ENCODE data around the gene CCSER1. TPM values are rescaled to one million over a fixed set of nuclear protein-coding genes. Genes with fewer than 3 reads are reported as not detected.

Gene CCSER1
- total RNA-seq, 1 donor from 2014 or later = 20.1 TPM

DNA sequence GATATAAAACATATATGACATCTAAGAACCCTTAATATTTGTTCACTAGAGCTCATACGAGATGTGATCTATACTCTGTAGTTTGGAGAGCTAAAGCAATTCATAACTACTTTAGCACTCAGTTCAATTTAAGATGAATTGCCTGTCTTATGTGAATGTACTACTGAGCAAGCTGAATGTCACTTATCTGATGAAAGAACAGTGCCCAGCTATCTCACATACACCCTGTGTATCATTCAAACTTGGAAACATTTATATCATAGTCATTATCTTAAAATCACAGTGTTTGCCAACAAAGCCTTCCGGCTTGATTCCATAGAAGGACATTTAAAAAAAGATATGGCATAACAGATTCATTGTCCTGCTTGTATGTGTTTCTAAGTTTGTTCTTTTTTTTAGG is 639.6 kb downstream of the CCSER1 start:
- Mint-ChIP-seq H3K4me3 (no peak overlapping the region), H3K9me3 (no peaks in the 10 kb centered on the region), H3K27ac (no peak overlapping the region), H3K27me3 (no peaks in the 10 kb centered on the region), H3K36me3 (ENCODE audit: low read depth) (no peaks in the 10 kb centered on the region), H3K4me1 (no peaks in the 10 kb centered on the region)
- ATAC-seq (ENCODE audit: low read depth) = no peak
- intact Hi-C loops (cut with micrococcal nuclease) = no loop called here
- no peak for DNase-seq
- CTCF ChIA-PET = no interaction called here
- POLR2A ChIA-PET = no interaction called here
- TF ChIP-seq CTCF (IDR thresholded peaks at IDR 0.05) = no peak

DNA sequence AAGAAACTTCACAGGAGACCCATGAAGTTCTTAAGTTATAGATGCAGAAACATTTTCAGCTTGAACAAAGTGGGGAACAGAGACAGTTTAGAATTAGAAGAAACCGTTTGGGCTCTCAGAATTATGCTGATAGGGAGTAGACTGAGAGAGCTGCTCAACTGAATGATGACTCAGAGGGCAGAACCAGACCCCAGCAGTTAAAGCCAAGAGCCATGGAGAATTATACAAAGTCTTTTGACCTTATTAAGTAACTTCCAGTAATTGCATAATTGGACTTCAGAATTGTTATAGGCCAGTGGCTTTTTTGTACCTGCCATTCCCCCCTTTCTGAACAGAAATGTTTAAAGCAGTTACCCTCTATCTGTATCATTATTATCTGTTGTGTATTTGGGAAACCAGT is 642.1 kb downstream of the CCSER1 start:
- TF ChIP-seq CTCF (IDR thresholded peaks at IDR 0.05) = no peak
- no peaks in the 10 kb centered on the region for H3K4me1 Mint-ChIP-seq
- DNase-seq (no peak), ATAC-seq (ENCODE audit: low read depth) (no peak)
- intact Hi-C loops (cut with micrococcal nuclease) = no loop called here
- no peaks in the 10 kb centered on the region for H3K36me3 Mint-ChIP-seq (ENCODE audit: low read depth)
- H3K4me3 Mint-ChIP-seq = no peak overlapping the region
- H3K9me3 Mint-ChIP-seq = no peaks in the 10 kb centered on the region
- ChIA-PET POLR2A (no interaction called here), CTCF (no interaction called here)
- H3K27me3 Mint-ChIP-seq = no peaks in the 10 kb centered on the region
- H3K27ac Mint-ChIP-seq = no peak overlapping the region

DNA sequence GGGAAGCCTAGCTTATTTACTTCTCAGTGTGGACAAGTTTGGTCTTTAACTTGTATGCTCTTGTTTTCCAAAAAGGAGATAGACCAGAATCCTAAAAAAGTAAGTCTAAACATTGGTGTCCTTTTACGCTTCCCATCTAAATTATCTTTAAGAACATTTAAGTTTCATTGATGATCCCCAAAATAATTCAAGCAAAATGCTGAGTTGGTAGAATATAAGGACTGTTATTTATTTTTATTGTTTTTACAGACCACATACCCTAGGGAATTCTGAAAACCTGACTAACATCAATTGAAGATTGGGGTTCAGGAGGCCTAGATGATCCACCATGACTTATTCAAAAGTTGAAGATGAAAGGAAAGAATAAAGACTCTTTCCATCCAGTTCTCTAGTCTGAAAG is 653.0 kb downstream of the CCSER1 start:
- no peaks in the 10 kb centered on the region for H3K9me3 Mint-ChIP-seq
- CTCF ChIA-PET = no interaction called here
- ATAC-seq (ENCODE audit: low read depth) = no peak
- no peak for TF ChIP-seq CTCF (IDR thresholded peaks at IDR 0.05)
- H3K4me1 Mint-ChIP-seq = no peaks in the 10 kb centered on the region
- H3K27me3 Mint-ChIP-seq = no peaks in the 10 kb centered on the region
- peaks cover 2% of the 10 kb centered on the region for H3K36me3 Mint-ChIP-seq (ENCODE audit: low read depth)
- no peak overlapping the region for H3K4me3 Mint-ChIP-seq
- H3K27ac Mint-ChIP-seq = no peak overlapping the region
- POLR2A ChIA-PET = no interaction called here
- DNase-seq = no peak
- intact Hi-C loops (cut with micrococcal nuclease) = no loop called here

DNA sequence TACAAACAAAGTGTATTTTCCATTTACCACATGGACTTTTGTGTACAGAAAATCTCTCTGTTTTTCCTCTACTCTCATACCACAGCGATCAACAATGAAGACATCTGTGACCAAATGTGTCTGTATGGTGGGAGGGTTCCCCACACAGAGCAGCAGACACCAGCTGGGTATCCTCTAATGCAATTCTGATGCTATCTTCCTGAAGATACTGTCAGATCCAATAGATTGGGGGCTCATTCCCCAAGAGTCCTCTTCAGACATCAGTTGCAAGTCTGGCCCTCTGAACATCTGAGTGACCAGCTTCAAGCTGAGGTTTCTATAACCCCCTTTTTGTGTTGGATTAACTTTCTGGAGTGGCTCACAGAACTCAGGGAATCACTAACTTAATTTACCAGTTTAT is 659.4 kb downstream of the CCSER1 start:
- H3K27me3 Mint-ChIP-seq = no peaks in the 10 kb centered on the region
- ATAC-seq (ENCODE audit: low read depth) (no peak), DNase-seq (no peak)
- POLR2A ChIA-PET = no interaction called here
- no peaks in the 10 kb centered on the region for H3K36me3 Mint-ChIP-seq (ENCODE audit: low read depth)
- H3K4me1 Mint-ChIP-seq = no peaks in the 10 kb centered on the region
- CTCF ChIA-PET = no interaction called here
- H3K4me3 Mint-ChIP-seq = no peak overlapping the region
- no peak overlapping the region for H3K27ac Mint-ChIP-seq
- TF ChIP-seq CTCF (IDR thresholded peaks at IDR 0.05) = no peak
- intact Hi-C loops (cut with micrococcal nuclease) = no loop called here
- H3K9me3 Mint-ChIP-seq = peaks cover 10% of the 10 kb centered on the region

- peaks cover 25% of the 10 kb centered on the region for H3K9me3 Mint-ChIP-seq
- no peaks in the 10 kb centered on the region for H3K27me3 Mint-ChIP-seq
- POLR2A ChIA-PET = no interaction called here
- DNase-seq = no peak
- no peak for ATAC-seq (ENCODE audit: low read depth)
- no peak for TF ChIP-seq CTCF (IDR thresholded peaks at IDR 0.05)
- intact Hi-C loops (cut with micrococcal nuclease) = no loop called here
- peaks cover 7% of the 10 kb centered on the region for H3K36me3 Mint-ChIP-seq (ENCODE audit: low read depth)
- no peak overlapping the region for H3K4me3 Mint-ChIP-seq
- no peaks in the 10 kb centered on the region for H3K4me1 Mint-ChIP-seq
- no peak overlapping the region for H3K27ac Mint-ChIP-seq
- CTCF ChIA-PET = no interaction called here
These were observed 665.5 kb downstream of the CCSER1 start for GRCh38 chr4:90792696-90793095.
